Muscle layer of duodenum (tissue), 2 donors: Measurements from ENCODE around the gene CDC42EP5.
A peak's percentile ranks its signal among the peaks of the same experiment; 100 is the strongest.
"Not testable (repeated sequence)": the region's sequence is repeated elsewhere in the genome, so short reads cannot be mapped to it uniquely, and the experiment has no call there.

Experiments
- H3K27ac ChIP-seq: one replicate; pipeline ENCODE4 v1.7.0; 2013; ENCODE audit warnings: mild to moderate bottlenecking, low read length
- H3K27me3 ChIP-seq: one replicate; pipeline ENCODE4 v1.7.0; 2013; ENCODE audit warnings: low read depth, mild to moderate bottlenecking, control low read depth, low read length
- H3K36me3 ChIP-seq, 2 donors: one replicate each; pipeline ENCODE4 v1.7.0; 2013; ENCODE audit warnings: low read length in 2 of 2, control low read depth in 1 of 2, mild to moderate bottlenecking in 1 of 2; ENCODE audit not compliant: insufficient read depth in 2 of 2, control insufficient read depth in 1 of 2
- H3K4me1 ChIP-seq, 2 donors: one replicate each; pipeline ENCODE4 v1.7.0; 2013; ENCODE audit warnings: low read length in 2 of 2, mild to moderate bottlenecking in 2 of 2, control low read depth in 1 of 2, moderate library complexity in 1 of 2; ENCODE audit not compliant: insufficient read depth in 2 of 2, control insufficient read depth in 1 of 2
- H3K4me3 ChIP-seq, 2 donors: one replicate each; pipeline ENCODE4 v1.7.0; 2013; ENCODE audit warnings: low read length in 2 of 2, low read depth in 1 of 2, mild to moderate bottlenecking in 1 of 2
- H3K9me3 ChIP-seq, 2 donors: one replicate each; pipeline ENCODE4 v1.7.0; 2013; ENCODE audit warnings: low read length in 2 of 2, control low read depth in 1 of 2, mild to moderate bottlenecking in 1 of 2; ENCODE audit not compliant: control insufficient read depth in 1 of 2
- donor health status: healthy.

CDC42EP5 gene

GRCh38 chr19:54466110-54466480 lies 7.0 kb downstream of the CDC42EP5 start:
- not testable (repeated sequence) for H3K4me3 ChIP-seq, H3K27ac ChIP-seq, H3K27me3 ChIP-seq, H3K9me3 ChIP-seq
- Histone ChIP-seq H3K36me3 (peaks cover 0 to 11% of the 10 kb centered on the region in 2 donors), H3K4me1 (peaks cover 11 to 33% of the 10 kb centered on the region in 2 donors)

GRCh38 chr19:54465426-54466109 lies 7.5 kb downstream of the CDC42EP5 start:
- H3K4me1 ChIP-seq, result peaks cover 8 to 29% of the 10 kb centered on the region in 2 donors

GRCh38 chr19:54464630-54465425 lies 8.3 kb downstream of the CDC42EP5 start:
- Histone ChIP-seq H3K4me3 (peak overlapping the region; percentile 60 to 69), H3K36me3 (peaks cover 4 to 22% of the 10 kb centered on the region in 2 donors), H3K27me3 (no peaks in the 10 kb centered on the region), H3K27ac (peak overlapping the region; percentile 77), H3K9me3 (no peaks in the 10 kb centered on the region), H3K4me1 (peaks cover 4 to 33% of the 10 kb centered on the region in 2 donors)

More at GRCh38 chr19:54465426-54466109, 7.5 kb downstream of the CDC42EP5 start:
- Histone ChIP-seq H3K4me3 (no peak overlapping the region), H3K9me3 (no peaks in the 10 kb centered on the region), H3K36me3 (peaks cover 0 to 16% of the 10 kb centered on the region in 2 donors), H3K27ac (no peak overlapping the region), H3K27me3 (no peaks in the 10 kb centered on the region)

GRCh38 chr19:54464044-54464629 lies 9.0 kb downstream of the CDC42EP5 start:
- Histone ChIP-seq H3K9me3 (no peaks in the 10 kb centered on the region), H3K36me3 (peaks cover 11 to 29% of the 10 kb centered on the region in 2 donors), H3K27me3 (no peaks in the 10 kb centered on the region), H3K4me1 (peaks cover 4 to 33% of the 10 kb centered on the region in 2 donors), H3K4me3 (peak overlapping the region; percentile 60 to 69), H3K27ac (peak overlapping the region; percentile 77)

GRCh38 chr19:54463531-54464043 lies 9.5 kb downstream of the CDC42EP5 start, which contains the start of gene LENG9:
TSS of gene LENG9 (minus strand) at chr19:54463778. CDS start at chr19:54463526, 252 bp downstream.
- H3K9me3 ChIP-seq, result no peaks in the 10 kb centered on the region
- H3K4me3 ChIP-seq, result peak within 1 kb of the TSS; percentile 60 to 69
- H3K36me3 ChIP-seq, result peaks cover 17 to 34% of the 10 kb centered on the region in 2 donors
- peak within 1 kb of the TSS; percentile 77 for H3K27ac ChIP-seq
- H3K27me3 ChIP-seq, result no peaks in the 10 kb centered on the region
- peaks cover 4 to 33% of the 10 kb centered on the region in 2 donors for H3K4me1 ChIP-seq

- peak overlapping the region; percentile 77 for H3K27ac ChIP-seq
- peak overlapping the region; percentile 42 to 60 for H3K4me3 ChIP-seq
- H3K4me1 ChIP-seq, result peaks cover 4 to 33% of the 10 kb centered on the region in 2 donors
- H3K36me3 ChIP-seq, result peaks cover 24 to 41% of the 10 kb centered on the region in 2 donors
- H3K9me3 ChIP-seq, result no peaks in the 10 kb centered on the region
- no peaks in the 10 kb centered on the region for H3K27me3 ChIP-seq
These were observed 10.2 kb downstream of the CDC42EP5 start for GRCh38 chr19:54462655-54463530.

- Histone ChIP-seq H3K27me3 (no peaks in the 10 kb centered on the region), H3K36me3 (peaks cover 30 to 48% of the 10 kb centered on the region in 2 donors), H3K4me3 (peak overlapping the region; percentile 42 to 60), H3K9me3 (no peaks in the 10 kb centered on the region), H3K27ac (peak overlapping the region; percentile 77), H3K4me1 (peaks cover 4 to 33% of the 10 kb centered on the region in 2 donors)
These were observed 10.9 kb downstream of the CDC42EP5 start for GRCh38 chr19:54462047-54462654.

- H3K9me3 ChIP-seq, result no peaks in the 10 kb centered on the region
- no peaks in the 10 kb centered on the region for H3K27me3 ChIP-seq
- peaks cover 4 to 33% of the 10 kb centered on the region in 2 donors for H3K4me1 ChIP-seq
- peak overlapping the region in 1 of 2 donors; percentile 60 for H3K4me3 ChIP-seq
- H3K36me3 ChIP-seq, result peaks cover 36 to 54% of the 10 kb centered on the region in 2 donors
- H3K27ac ChIP-seq, result no peak overlapping the region
These were observed 11.5 kb downstream of the CDC42EP5 start for GRCh38 chr19:54461613-54462012.

GRCh38 chr19:54461210-54461609 lies 11.9 kb downstream of the CDC42EP5 start:
- Histone ChIP-seq H3K9me3 (no peaks in the 10 kb centered on the region), H3K36me3 (peaks cover 36 to 58% of the 10 kb centered on the region in 2 donors), H3K4me3 (no peak overlapping the region), H3K27ac (no peak overlapping the region), H3K4me1 (peaks cover 4 to 33% of the 10 kb centered on the region in 2 donors), H3K27me3 (no peaks in the 10 kb centered on the region)
